Limb (tissue), 2 donors: Measurements from ENCODE around the gene ABCC6.
"Not testable (repeated sequence)": the region's sequence is repeated elsewhere in the genome, so short reads cannot be mapped to it uniquely, and the experiment has no call there.

Source experiments
- DNase-seq, 2 donors: peaks; one replicate each; pipeline ENCODE4 v3.0.0-alpha.2; 2016; ENCODE audit errors: extremely low spot score in 2 of 2

ABCC6 gene

DNA sequence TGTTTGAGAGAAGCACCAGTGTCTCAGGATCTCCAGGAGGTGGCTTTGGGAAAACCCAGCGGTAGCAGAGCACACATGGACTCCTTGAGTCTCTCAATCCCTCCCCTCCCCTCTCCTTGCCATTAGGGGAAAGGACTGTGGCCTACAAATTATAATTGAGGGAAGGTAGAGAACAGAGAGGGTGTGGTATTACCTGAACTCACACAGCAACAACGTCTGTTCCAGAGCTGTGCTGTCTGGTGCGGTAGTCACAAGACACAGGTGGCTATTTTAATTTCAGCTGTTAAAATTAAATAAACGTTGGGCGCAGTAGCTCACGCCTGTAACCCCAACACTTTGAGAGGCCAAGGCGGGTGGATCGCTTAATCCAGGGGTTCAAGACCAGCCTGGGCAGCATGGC lies 110.2 kb downstream of the ABCC6 start:
- DNase-seq: no peak

DNA sequence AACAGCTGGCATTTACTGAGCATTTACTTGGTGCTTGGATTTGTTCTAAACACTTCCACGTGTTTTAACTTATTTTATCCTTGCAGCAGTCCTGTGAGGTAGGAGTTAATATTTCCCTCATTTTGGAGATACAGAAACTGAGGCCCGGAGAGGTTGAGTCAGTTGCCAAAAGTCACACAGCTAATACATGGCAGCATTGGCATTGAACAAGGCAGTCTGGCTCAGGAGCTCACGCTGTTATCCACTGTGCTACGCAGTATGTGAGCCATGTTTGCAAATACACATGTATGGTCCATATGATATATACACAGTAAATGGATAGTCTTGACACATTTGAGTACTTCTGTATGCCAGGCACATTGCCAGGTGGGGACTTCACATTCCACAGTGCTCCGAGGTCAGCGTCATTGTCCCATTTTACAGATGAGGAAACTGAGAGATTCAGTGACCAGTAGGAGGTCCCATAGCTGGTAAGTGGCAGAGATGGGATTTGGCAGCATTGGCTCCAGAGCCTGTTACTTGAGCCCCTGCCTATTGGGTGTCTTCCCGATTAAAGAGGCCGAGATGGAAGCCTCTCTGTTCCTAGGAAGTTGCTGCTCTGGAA lies 110.7 kb downstream of the ABCC6 start:
- no peak for DNase-seq

GRCh38 chr16:16111639-16112038 lies 111.7 kb downstream of the ABCC6 start:
- no peak for DNase-seq

GRCh38 chr16:16110111-16110490 lies 113.2 kb downstream of the ABCC6 start:
- no peak for DNase-seq

GRCh38 chr16:16109453-16110110 lies 113.7 kb downstream of the ABCC6 start:
- DNase-seq: no peak

DNA sequence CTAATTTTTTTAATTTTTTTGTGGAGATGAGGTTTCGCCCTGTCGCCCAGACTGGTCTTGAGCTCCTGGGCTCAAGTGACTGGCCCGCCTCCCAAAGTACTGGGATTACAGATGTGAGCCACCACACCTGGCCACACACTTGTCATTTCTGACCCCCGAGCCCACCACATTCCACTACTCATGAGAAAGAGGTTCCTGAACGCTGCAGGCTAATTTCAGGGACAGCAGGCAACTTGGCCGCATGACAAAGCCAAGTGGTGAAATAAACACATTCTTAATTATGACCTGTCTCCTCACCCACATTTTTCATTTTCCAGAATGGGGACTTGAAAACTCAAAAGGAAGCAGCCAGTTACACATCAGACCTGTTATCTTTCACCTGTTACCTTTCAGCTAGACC lies 114.5 kb downstream of the ABCC6 start:
- no peak for DNase-seq

DNA sequence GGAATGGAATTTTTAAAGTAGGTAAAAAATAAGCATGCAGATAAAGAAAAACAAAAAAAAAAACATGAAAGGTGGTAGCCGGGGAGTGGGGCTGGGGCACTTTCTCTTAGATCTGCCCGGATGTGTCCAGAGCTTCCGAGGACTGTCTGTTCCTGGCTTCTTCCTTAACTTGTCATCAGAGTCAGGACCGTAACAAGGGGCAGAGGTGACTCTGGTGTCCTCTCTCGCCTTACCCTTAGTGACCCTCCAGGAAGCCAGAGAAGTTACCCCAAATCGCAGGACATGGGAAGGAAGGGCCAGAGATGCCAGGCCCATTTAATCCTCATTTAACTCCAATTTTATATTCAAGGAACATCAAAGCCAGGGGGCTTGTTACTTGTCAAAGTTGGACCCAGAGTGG lies 115.5 kb downstream of the ABCC6 start:
- DNase-seq: no peak

DNA sequence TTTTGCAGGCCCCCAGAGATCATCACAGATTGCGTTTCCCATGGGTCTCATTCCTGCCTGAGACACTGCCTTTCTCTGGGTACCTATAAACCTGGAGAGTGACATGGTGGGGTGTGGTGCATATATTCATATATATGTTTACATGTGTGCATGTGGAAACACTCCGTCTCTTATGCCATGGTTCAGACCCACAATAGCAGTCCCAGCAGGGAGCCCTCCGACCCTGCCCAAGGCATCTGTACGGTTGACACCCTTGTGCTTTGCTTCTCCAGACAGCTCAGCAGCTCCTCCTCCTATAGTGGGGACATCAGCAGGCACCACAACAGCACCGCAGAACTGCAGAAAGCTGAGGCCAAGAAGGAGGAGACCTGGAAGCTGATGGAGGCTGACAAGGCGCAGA lies 116.8 kb downstream of the ABCC6 start:
- DNase-seq: no peak

- no peak for DNase-seq
Measured at GRCh38 chr16:16105646-16106045, 117.6 kb downstream of the ABCC6 start.

- not testable (repeated sequence) for DNase-seq
Measured at GRCh38 chr16:16104804-16105141, 118.5 kb downstream of the ABCC6 start.

GRCh38 chr16:16104132-16104803 lies 119.0 kb downstream of the ABCC6 start:
- DNase-seq: not testable (repeated sequence)

- no peak for DNase-seq
Measured at GRCh38 chr16:16102738-16103137, 120.6 kb downstream of the ABCC6 start.

- no peak for DNase-seq
Measured at GRCh38 chr16:16101585-16101984, 121.7 kb downstream of the ABCC6 start.

GRCh38 chr16:16100631-16101030 lies 122.7 kb downstream of the ABCC6 start:
- no peak for DNase-seq

- DNase-seq: no peak
Measured at GRCh38 chr16:16099320-16099719, 124.0 kb downstream of the ABCC6 start.
